Fibroblast of skin of left biceps (primary cell): ENCODE measurements around the gene SLC25A27.

ENCODE experiments used
- DNase-seq, 2 experiments: peaks; one replicate each; pipeline ENCODE4 v3.0.0-alpha.2; 2013; ENCODE audit warnings: low read depth in 2 of 2

The SLC25A27 gene

DNA sequence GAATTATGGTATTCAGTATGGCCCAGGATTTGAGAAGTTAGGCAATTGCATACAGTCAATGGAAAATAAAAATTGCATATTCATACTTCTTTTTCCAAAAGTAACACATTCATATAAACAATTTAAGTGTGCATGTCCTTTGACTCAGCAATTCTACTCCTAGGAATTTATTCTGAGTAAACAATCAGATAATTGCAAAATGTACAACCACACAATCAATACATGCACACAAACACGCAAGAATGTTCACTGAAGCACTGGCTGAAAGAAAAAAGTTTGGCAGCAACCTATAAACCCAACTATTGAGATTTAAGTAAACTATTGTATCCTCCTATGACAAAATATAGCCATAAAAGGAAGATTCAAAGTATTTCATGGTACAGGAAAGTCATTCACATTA is 1.8 kb upstream of the SLC25A27 start:
- DNase-seq: no peak

DNA sequence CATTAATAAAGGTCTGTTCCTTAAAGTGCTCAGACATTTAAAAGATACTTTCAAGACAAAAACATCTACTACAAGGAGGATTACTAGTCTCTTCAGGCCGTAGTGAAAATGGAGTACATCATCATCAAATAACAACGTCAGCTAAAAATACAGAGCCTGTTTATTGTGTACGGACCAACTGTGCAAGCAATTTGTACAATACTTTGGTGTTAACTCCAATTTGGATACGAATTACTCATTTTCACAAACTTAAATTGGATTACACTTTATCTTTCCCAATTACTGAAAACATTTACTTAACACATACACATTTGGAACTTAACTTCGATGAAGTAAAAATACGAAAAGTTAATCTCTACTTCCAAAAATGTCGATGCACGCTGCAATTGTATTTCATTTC is 959 bp upstream of the SLC25A27 start:
- no peak for DNase-seq

DNA sequence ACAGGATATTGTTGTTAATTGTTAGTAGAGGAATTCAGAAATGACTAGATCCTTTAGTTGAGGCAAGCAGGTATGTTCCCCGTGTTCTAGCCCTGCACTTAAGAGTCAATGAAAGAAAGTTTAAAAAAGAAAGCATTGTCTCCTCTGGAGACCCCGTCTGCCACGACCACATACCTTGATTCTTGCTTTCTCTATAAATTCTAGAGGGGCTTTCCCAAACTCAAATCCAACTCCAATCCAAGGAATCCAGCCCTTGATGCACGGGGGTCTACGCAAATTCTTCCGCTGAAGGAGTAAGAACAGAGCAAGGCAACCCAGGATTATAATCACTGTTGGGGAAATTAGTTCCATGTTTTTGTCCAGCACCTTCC is 558 bp upstream of the SLC25A27 start:
- no peak for DNase-seq

DNA sequence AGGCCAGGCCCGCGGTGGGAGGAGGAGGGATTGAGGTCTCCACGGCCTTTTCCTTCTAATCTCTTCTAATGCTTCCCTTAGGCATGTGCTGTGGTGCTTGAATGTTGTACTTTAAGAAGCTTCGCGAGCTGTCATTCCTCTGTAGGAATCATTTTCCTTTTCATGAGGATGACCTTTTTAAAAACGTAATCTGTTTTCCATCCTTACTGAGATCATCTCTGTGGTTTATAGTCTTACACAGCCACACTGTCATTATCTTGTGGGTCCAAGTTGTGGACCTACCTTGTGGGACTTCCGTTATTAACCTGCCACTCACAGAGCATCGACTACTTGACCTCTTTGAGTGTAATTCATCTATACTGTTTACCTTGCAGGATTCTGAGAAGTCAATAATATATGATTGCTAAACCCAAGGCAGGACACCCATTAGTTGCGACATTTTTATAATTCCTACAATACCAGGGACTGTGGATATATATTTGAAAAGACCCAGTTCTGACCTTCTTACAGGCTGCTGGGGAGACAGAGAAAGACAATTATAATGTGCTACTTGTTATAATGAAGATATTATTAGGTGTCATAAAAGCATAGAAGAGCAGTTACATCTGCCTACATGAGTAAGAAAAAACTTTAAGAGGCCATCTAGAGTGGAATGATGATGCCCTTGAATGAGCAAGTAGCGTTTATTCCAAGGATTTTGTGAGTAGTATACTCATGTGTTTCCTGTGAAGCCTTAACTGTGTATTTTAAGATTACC is 842 bp downstream of the SLC25A27 start:
- DNase-seq: no peak

DNA sequence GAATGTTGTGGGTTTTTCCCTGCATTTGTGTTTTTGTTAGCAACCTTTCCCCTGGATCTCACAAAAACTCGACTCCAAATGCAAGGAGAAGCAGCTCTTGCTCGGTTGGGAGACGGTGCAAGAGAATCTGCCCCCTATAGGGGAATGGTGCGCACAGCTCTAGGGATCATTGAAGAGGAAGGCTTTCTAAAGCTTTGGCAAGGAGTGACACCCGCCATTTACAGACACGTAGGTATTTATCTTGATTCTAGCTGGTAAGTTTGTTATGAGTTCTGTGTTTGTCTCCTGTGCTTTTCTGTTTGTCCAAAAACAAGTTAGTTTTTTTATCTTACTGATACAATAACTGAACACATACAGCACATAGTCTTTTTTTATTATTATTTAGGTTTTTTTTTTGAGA is 3.0 kb downstream of the SLC25A27 start:
- DNase-seq: no peak

DNA sequence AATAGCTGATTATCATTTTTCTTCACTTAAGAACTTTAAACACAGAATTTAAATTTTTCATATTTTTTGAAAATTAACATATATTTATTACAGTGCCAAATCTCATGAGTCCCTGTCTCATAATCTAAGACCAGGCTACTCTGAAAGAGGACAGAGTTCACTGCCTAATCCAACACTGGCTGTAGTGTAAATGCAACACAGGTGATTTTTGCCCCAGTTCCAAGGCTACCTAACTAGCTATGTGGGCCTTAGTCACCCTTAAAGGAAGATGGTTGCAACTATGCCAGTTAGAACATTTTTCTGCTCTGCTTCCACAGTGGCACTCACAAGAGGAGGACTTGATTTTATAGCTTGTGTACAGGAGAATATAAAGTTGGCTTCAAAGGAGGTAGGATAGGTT is 4.9 kb downstream of the SLC25A27 start:
- DNase-seq: no peak

DNA sequence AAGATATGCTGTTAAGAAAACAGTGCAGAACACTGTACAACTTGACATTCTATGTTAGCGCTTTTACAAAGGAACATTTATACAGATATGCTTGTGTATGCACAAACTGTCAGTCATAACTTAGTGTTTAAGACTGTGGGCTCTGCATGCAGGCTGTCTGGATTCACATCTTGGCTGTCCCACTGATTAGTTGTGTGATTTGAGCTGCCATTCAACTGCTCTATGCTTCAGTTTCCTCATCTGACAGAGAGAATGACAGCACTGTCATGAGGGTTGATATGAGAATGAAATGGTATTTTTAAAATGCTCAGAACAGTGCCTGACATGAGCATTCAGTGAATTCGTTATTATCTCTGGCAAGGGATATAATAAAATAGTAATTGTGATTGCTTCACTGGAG is 8.7 kb downstream of the SLC25A27 start:
- no peak for DNase-seq

DNA sequence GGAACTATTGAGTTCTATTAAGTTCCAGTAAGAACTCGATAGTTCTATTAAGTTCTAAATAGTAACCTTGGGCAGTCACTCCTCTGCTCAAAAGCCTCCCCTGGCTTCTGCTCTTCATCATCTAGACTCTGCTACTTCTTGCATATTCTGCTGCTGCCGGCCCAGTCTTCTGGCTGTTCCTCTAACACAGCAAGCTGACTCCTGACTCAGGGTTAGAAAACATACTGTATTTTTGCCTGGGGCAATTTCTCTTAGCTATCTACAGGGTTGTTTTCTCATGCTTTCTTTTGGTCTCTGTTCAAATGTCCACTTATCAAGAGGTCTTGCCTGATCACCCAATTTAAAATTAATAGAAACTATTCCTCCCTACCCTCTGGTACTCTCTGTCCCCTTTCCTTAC is 14.6 kb downstream of the SLC25A27 start:
- no peak for DNase-seq

DNA sequence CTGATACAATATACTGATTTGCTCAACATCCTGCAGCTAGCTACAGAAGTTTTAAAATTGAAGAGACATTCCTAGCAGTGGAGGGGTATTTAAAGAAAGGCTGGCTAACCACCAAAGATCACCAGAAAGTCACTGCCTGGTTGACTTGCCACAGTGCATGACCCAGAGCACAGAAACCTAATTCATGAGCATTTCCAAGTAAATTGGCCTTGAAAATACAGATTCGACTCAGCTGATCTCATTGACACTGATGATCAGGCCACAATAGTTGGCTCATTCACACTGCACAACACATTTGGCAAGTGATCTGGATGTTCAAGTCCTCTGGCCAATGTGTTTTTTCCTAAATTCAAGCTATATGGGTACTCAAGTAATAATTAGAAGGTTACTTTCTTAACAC is 21.6 kb downstream of the SLC25A27 start:
- no peak for DNase-seq

DNA sequence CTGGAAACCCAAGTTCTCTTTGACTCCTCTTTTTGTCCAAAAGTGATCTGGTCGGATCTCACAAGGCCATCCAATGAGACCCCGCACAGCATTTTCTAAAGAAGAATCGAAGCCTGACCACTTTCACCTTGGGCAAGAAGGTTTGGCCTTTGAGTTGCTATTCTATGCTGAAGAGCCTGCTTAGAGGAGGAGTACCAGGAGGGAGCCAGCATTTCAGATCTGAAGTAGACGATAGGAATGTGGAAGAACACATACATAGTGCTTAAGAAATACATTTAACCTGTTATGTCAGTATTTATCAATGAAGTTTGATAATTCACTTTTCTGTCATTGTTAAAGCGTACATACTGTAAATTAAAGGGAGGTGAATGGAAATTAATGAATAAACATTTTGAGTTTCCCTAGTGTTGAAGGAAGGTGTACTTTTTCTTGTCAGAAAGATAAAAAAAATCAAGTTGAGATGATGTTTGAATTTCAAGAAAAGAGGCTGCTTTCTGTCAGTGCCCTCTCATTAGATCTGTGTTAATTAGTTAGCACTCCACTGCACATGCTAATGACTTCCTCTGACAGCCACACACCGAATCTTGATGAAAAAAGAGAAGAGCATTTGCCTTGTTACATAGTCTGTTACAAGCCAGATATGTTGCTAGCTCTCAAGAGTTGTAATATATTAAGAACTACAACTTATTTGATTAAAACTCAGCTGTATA is 24.0 kb downstream of the SLC25A27 start:
- DNase-seq: no peak

DNA sequence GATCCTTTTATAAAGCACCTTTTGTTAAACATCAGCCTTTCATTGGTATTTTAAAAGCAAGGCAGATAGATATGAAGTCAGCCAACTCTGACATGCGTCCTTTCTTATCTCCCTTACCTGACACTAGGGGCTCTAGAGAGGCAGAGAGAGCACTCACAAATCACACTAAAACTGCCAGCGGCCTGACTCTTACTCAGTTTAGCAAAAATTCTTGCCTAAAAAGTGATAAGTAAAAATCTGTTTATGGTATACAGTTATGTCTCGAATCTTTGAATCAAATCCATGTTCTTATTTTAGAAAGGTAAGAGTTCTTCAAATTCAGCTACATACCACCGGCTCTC is 24.5 kb downstream of the SLC25A27 start:
- no peak for DNase-seq

DNA sequence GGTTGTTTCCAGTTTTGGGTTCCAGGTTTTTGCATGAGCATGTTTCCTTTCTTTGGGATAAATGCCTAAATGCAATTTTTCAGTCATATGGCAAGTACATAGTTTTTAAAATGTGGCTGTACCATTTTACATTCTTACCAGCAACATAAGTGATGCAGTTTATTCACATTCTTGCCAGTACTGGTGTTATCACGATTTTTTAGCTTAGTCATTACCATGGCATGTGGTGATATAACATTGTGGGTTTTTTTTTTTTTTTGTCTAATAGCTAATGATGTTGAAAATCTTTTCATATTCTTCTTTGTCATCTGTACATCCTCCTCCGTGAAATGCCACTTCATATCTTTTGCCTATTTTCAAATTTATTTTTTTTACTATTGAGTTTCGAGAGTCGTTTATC is 32.0 kb downstream of the SLC25A27 start:
- peak in 1 of 2 experiments; percentile 1 for DNase-seq

DNA sequence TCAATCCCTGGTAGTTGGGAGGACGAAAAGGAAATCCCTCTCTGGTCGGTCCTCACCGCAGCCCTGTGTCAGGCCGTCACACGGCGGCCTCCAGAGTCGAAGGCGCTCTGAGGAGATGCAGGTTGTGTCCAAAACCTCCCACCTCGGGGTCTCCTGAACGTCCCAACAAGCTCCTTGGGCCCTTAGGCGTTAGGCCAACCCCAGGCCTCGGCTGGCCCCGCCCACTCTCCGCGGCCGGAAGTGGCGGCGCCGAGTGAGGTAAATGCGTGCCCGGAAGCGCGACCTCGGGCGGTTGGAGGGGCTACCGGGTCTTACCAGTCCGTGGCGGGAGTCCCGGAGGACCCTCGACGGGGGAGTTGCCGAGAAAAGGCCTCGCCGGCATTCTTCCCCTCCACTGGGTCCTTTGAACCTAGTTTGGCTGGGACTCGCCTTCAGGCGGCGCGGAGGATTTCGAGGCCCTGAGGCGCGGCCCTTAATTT is 34.9 kb downstream of the SLC25A27 start, which contains the start of gene TDRD6:
TSS of gene TDRD6 (plus strand) at position 267 of the 479 bp plus-strand sequence. CDS start 244 bp downstream, outside the sequence.
- DNase-seq: no peak

DNA sequence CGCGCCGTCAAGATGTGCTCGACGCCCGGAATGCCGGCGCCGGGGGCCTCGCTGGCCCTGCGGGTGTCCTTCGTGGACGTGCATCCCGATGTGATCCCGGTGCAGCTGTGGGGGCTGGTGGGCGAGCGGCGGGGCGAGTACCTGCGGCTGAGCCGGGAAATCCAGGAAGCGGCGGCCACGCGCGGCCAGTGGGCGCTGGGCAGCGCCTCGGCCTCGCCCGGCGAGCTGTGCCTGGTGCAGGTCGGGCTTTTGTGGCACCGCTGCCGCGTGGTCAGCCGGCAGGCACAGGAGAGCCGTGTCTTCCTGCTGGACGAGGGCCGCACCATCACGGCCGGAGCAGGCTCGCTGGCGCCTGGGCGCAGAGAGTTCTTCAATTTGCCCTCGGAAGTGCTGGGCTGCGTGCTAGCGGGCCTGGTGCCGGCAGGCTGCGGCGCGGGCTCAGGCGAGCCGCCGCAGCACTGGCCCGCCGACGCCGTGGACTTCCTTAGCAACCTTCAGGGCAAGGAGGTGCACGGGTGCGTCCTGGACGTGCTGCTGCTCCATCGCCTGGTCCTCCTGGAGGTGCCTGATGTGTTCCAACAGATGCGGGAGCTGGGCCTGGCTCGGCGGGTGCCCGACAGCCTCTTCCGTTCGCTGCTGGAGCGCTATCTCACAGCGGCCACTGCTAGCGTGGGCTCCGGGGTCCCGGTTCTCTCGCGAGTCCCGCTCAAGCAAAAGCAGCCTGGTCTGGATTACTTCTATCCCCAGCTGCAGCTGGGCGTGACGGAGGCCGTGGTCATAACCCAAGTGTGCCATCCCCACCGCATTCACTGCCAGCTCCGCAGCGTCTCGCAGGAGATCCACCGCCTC is 35.6 kb downstream of the SLC25A27 start:
- DNase-seq: no peak

DNA sequence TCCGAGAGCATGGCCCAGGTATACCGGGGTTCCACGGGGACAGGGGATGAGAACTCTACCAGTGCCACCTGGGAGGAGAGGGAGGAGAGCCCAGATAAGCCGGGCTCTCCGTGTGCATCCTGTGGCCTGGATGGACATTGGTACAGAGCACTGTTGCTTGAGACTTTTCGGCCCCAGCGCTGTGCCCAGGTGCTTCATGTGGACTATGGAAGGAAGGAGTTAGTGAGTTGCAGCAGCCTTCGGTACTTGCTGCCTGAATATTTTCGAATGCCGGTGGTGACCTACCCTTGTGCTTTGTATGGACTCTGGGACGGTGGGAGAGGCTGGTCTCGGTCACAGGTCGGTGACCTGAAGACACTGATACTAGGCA is 36.2 kb downstream of the SLC25A27 start:
- DNase-seq: no peak

DNA sequence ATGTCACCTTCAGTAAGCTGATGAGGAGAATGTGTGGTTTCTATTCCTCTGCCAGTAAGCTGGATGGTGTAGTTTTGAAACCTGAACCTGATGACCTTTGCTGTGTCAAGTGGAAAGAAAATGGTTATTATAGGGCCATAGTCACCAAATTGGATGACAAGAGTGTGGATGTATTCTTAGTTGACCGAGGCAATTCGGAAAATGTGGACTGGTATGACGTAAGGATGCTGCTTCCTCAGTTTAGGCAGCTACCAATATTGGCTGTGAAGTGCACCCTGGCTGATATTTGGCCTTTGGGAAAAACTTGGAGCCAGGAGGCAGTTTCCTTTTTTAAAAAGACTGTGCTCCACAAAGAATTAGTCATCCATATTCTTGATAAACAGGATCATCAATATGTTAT is 36.9 kb downstream of the SLC25A27 start:
- no peak for DNase-seq

DNA sequence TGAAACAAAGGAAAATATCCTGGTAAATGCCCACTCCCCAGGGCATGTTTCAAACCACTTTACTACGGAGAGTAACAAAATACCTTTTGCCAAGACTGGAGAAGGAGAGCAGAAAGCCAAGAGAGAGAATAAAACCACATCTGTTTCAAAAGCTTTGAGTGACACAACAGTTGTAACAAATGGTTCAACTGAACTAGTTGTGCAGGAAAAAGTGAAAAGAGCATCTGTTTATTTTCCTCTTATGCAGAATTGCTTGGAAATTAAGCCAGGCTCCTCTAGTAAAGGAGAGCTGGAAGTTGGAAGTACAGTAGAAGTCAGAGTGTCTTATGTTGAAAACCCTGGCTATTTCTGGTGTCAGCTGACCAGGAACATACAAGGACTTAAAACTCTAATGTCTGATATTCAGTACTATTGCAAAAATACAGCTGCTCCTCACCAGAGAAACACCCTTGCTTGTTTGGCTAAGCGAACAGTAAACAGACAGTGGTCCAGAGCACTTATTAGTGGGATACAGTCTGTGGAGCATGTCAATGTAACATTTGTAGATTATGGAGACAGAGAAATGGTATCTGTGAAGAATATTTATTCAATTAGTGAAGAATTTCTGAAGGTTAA is 37.5 kb downstream of the SLC25A27 start:
- DNase-seq: no peak

DNA sequence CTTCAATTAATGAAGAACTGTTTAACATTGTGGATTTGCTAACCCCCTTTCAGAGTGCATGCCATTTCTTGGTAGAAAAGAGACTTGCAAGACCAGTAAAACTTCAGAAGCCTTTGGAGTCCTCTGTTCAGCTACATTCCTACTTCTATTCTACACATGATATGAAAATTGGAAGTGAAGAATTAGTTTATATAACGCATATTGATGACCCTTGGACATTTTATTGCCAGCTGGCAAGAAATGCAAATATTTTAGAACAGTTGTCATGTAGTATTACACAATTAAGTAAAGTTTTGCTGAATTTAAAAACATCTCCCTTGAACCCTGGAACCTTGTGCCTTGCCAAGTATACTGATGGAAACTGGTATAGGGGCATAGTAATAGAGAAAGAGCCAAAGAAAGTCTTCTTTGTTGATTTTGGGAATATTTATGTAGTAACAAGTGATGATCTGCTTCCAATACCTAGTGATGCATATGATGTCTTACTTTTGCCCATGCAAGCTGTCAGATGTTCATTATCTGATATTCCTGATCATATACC is 38.2 kb downstream of the SLC25A27 start:
- no peak for DNase-seq

DNA sequence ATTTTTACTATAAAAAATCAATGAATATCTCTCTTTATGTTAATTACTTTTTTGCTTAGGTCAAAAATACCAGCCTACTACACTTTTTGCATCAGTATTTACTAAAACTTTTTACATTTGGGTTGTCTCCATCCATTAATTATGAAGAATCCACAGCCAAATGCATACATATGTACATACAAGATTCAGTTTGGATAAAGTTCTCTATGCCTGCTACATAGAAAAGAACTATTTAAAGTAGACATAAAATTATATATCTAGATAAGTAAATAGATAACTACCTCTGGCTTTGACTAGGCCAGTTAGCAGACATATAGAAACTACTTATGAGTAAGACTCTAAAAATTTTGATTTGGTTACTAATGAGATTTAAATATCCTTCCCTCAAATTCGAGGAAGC is 47.2 kb downstream of the SLC25A27 start:
- DNase-seq: no peak

DNA sequence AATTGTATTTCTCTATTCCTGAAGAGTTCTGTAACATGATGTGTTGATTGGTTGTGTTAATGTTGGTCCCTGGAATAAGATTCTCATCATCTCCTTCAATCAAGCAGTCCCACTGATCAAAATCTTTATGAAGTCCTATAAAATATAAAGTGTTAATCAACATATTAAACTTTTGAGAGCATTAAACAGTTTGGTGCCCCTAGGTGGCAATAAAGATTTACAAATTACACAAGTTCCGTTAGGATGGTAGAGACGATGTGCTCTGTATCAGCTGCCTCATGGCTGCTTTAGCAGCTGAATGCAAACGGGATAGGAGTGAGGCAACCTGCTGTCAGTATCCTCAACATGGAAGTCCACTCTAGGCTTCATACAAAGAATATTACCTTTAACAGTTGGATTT is 51.8 kb downstream of the SLC25A27 start:
- no peak for DNase-seq

DNA sequence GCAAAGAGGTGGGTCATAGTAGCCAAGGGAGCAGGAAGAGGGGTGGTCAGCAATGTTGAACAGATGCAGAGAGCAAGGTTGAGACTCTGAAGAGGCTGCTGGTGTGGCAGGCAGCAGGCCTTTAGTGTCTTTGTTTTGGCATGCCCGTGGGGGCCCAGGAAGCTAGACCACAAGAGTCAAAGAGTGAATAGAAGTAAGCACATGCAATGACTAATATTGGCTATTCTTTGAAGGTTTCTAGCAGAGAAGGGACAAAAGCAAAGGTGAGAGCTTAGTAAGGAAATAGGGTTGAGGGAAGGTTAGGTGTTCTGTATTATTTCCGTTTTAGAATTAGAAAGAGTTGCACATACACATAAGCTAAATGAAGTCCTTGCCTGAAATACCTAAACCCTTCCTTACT is 53.7 kb downstream of the SLC25A27 start:
- no peak for DNase-seq

DNA sequence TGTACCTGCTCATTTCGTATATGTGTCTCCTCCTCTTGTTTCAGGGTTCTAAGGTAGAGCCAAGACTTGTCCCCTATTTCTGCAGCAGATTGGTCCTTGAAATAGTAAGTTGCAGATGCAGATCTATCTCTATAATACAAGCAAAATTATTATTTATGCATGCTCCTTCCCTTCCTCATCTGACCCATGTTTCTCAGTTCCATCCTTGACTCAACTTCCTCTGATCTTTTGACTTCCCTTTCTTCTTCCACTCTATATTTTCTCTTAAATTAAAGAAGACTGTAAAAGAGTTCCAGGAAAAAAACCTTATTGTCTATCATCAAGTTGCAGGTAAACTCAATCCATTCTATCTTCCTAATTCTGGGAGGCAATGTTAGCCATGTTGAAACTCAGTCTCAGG is 58.7 kb downstream of the SLC25A27 start:
- DNase-seq: no peak
